ENCODE data around the gene ZNF584. TPM values are rescaled to one million over a fixed set of nuclear protein-coding genes. Genes with fewer than 3 reads are reported as not detected.

The ZNF584 gene
- total RNA-seq, 1 experiment from 2014 or later, result 13.5 TPM

DNA sequence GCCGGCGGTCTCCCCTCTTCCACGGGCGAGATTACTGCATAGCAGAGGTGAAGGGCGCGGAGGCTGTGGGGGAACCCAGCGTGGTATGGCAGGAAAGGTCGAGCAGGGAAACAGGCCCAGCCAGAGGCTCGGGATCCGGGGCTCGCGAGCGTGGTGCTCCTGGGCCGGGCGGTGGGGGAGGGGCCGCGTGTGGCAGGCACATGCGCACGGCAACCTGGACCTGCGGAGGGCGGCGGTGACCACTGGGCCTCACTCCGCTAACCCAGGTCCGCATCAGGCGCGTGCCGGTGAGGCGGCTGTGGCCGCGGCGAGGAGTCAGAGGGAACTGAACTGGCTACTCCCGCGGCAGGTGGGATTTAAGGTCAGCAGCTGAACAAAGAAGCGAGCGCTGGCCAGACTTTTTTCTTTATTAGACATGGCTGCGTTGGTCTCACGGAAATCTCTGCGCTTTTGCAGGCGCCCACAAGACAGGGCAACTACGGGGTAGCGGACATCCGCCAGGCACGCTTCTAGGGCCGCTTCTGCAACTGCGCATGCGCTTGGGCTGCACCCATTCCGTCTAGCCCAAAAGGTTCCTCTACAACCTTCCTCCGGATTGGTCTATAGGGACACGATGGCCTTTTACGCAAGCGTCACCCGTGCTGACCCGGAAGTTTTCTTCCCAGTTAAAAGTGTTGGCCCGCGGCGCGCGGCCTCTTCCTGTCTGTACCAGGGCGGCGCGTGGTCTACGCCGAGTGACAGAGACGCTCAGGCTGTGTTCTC lies 21.7 kb upstream of the ZNF584 start, which contains the start of gene RPS5:
Gene RPS5, plus strand, starts transcription at position 694 of the 762 bp plus-strand sequence. CDS start 869 bp downstream, outside the sequence.
- peak within 1 kb of the TSS; percentile 73 for H2AFZ ChIP-seq
- intact Hi-C loops (cut with micrococcal nuclease; ENCODE audit: unreplicated experiment), result no loop called here
- H3K9me3 ChIP-seq (ENCODE audit: insufficient read depth, low read depth), result no peaks in the 10 kb centered on the region
- H3K79me2 ChIP-seq (ENCODE audit: low read depth), result peaks cover 68% of the 10 kb centered on the region
- peaks cover 15% of the 10 kb centered on the region for H4K20me1 ChIP-seq (ENCODE audit: insufficient read depth)
- BruUV-seq (replicated peaks), result TSS peak; percentile 74
- ChIA-PET CTCF (no interaction called here), POLR2A (ENCODE audit: unreplicated experiment) (interaction anchor here (0.6 kb wide), 1 partner anchor 168 kb away, joined by 3 read pairs; the partner anchor contains the start of gene CHMP2A)
- peaks cover 22% of the 10 kb centered on the region for H3K4me1 ChIP-seq (replicated peaks; ENCODE audit: insufficient read depth)
- no peaks in the 10 kb centered on the region for H3K9me2 ChIP-seq (ENCODE audit: insufficient read depth)
- H3K27ac ChIP-seq, result peak within 1 kb of the TSS; percentile 95
- H3K27me3 ChIP-seq (ENCODE audit: insufficient read depth, low read depth), result no peaks in the 10 kb centered on the region
- H3F3A ChIP-seq (ENCODE audit: insufficient read depth, low read depth), result peaks cover 9% of the 10 kb centered on the region; the same call in 1 of the 2 replicates
- TF ChIP-seq, protein P1, sequence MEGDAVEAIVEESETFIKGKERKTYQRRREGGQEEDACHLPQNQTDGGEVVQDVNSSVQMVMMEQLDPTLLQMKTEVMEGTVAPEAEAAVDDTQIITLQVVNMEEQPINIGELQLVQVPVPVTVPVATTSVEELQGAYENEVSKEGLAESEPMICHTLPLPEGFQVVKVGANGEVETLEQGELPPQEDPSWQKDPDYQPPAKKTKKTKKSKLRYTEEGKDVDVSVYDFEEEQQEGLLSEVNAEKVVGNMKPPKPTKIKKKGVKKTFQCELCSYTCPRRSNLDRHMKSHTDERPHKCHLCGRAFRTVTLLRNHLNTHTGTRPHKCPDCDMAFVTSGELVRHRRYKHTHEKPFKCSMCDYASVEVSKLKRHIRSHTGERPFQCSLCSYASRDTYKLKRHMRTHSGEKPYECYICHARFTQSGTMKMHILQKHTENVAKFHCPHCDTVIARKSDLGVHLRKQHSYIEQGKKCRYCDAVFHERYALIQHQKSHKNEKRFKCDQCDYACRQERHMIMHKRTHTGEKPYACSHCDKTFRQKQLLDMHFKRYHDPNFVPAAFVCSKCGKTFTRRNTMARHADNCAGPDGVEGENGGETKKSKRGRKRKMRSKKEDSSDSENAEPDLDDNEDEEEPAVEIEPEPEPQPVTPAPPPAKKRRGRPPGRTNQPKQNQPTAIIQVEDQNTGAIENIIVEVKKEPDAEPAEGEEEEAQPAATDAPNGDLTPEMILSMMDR (conservative IDR thresholded peaks at IDR 0.05), result no peak
- no peak for TF ChIP-seq EZH2 (IDR thresholded peaks at IDR 0.05; ENCODE audit: low read depth)
- no peaks in the 10 kb centered on the region for H3K36me3 ChIP-seq (ENCODE audit: low read depth)
- peak within 1 kb of the TSS; percentile 90 for H3K4me2 ChIP-seq
- H3K4me3 ChIP-seq, result peak within 1 kb of the TSS; percentile 93
- DNase-seq, result peak; percentile 90 to 91

DNA sequence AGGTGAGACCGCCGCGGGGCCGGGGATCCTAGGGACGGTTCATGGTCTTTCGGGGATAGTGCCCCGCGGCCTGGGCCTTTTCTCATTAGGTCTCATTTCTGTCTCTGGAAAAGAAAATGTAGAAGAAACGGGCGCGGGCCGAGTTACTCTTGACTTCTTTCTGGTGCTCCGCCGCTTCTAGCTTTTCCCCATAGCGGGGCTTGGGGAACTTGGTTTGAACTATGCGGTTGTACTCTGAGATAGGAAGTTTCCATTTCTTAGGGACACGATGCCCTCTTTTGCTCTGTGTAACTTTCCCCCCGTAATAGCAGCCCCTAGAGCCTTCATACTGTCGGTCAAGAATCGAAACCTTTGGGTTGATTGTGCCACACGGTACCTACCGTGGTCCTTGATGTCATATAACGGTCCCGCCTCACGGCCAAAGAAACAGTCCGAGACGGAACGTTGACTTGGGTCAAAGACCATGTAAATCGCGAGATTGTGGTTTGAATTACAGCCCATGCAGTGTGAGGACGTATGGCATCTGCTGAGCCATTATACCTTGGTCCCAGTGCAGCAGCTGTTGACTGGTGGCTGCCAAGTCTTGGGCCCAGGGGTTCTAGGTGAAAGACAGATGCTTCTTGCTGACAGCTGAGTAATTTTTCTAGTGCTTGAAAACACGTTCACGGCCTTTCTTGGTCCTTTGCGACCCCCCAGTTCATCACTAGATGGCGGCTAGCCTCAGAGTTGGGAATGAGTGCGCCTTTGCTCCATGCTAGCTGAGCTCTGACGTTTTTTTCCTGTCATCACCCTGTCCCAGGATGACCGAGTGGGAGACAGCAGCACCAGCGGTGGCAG lies 20.9 kb upstream of the ZNF584 start:
- intact Hi-C loops (cut with micrococcal nuclease; ENCODE audit: unreplicated experiment), result no loop called here
- CTCF ChIA-PET, result no interaction called here
- TF ChIP-seq, protein P1 (conservative IDR thresholded peaks at IDR 0.05), result no peak
- TF ChIP-seq EZH2 (IDR thresholded peaks at IDR 0.05; ENCODE audit: low read depth), result no peak
- H3K4me3 ChIP-seq, result peak overlapping the region; percentile 93
- peak overlapping the region; percentile 95; the same call in 1 of the 2 replicates for H3K27ac ChIP-seq
- H3K27me3 ChIP-seq (ENCODE audit: insufficient read depth, low read depth), result no peaks in the 10 kb centered on the region
- no peaks in the 10 kb centered on the region for H3K9me2 ChIP-seq (ENCODE audit: insufficient read depth)
- H3F3A ChIP-seq (ENCODE audit: insufficient read depth, low read depth), result peaks cover 17% of the 10 kb centered on the region; the same call in 1 of the 2 replicates
- peak overlapping the region; percentile 90 for H3K4me2 ChIP-seq
- POLR2A ChIA-PET (ENCODE audit: unreplicated experiment), result no interaction called here
- BruUV-seq (replicated peaks), result TSS peak; percentile 45
- no peak overlapping the region for H2AFZ ChIP-seq
- H3K4me1 ChIP-seq (replicated peaks; ENCODE audit: insufficient read depth), result peaks cover 22% of the 10 kb centered on the region
- peaks cover 19% of the 10 kb centered on the region for H4K20me1 ChIP-seq (ENCODE audit: insufficient read depth)
- no peaks in the 10 kb centered on the region for H3K9me3 ChIP-seq (ENCODE audit: insufficient read depth, low read depth)
- no peaks in the 10 kb centered on the region for H3K36me3 ChIP-seq (ENCODE audit: low read depth)
- DNase-seq, result no peak
- peaks cover 65% of the 10 kb centered on the region for H3K79me2 ChIP-seq (ENCODE audit: low read depth)

DNA sequence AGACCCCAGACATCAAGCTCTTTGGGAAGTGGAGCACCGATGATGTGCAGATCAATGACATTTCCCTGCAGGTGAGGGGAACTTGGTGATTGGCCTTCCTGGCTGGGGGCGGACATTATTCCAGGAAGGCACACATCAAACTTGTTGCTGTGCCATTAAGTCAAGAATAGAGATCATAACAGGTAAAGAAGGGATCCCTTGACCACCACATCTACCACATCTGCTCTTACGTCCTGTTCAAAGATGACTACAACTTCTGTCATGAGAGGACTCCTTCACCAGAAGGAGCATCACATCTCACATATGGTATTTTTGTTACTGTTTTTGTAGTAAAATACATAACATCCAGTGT lies 20.3 kb upstream of the ZNF584 start:
- BruUV-seq (replicated peaks), result no TSS peak
- H3F3A ChIP-seq (ENCODE audit: insufficient read depth, low read depth), result peaks cover 23% of the 10 kb centered on the region; the same call in 1 of the 2 replicates
- peaks cover 68% of the 10 kb centered on the region for H3K79me2 ChIP-seq (ENCODE audit: low read depth)
- TF ChIP-seq, protein P1 (conservative IDR thresholded peaks at IDR 0.05), result no peak
- no peak for TF ChIP-seq EZH2 (IDR thresholded peaks at IDR 0.05; ENCODE audit: low read depth)
- H3K4me2 ChIP-seq, result peak overlapping the region; percentile 90
- no peaks in the 10 kb centered on the region for H3K27me3 ChIP-seq (ENCODE audit: insufficient read depth, low read depth)
- ChIA-PET CTCF (no interaction called here), POLR2A (ENCODE audit: unreplicated experiment) (no interaction called here)
- DNase-seq, result no peak
- H3K4me3 ChIP-seq, result peak overlapping the region; percentile 93
- intact Hi-C loops (cut with micrococcal nuclease; ENCODE audit: unreplicated experiment), result no loop called here
- peaks cover 22% of the 10 kb centered on the region for H3K4me1 ChIP-seq (replicated peaks; ENCODE audit: insufficient read depth)
- H3K9me2 ChIP-seq (ENCODE audit: insufficient read depth), result no peaks in the 10 kb centered on the region
- no peaks in the 10 kb centered on the region for H3K36me3 ChIP-seq (ENCODE audit: low read depth)
- peaks cover 22% of the 10 kb centered on the region for H4K20me1 ChIP-seq (ENCODE audit: insufficient read depth)
- no peaks in the 10 kb centered on the region for H3K9me3 ChIP-seq (ENCODE audit: insufficient read depth, low read depth)
- H3K27ac ChIP-seq, result no peak overlapping the region
- no peak overlapping the region for H2AFZ ChIP-seq
